HepG2 (cell line): ENCODE results near the gene NPDC1. TPM values are rescaled to one million over a fixed set of nuclear protein-coding genes. Genes with fewer than 3 reads are reported as not detected.

Source experiments
- ATAC-seq: fragments of 200-7000 bp; cut with Tn5 transposase; 3 replicates; pipeline ENCODE4 v1.9.1; 2020; ENCODE audit warnings: mild to moderate bottlenecking, moderate library complexity
- BruUV-seq: library from RNA; stranded (reverse); fragments of 400-500 nt; replicated peaks from 2 replicates; lab custom pipeline; 2021; lab: Mats Ljungman, UMichigan
- CTCF ChIA-PET: fragments of 300-600 bp; formaldehyde crosslinking; extraction: SDS; loops from one replicate; lab custom pipeline; 2021; ENCODE audit warnings: low total read pairs, inconsistent platforms, low intra/inter-chr PET ratio; lab: Yijun Ruan, JAX
- POLR2A ChIA-PET: fragments of 350-600 bp; sonication (Branson Sonifier 250); formaldehyde crosslinking; loops from one replicate; lab custom pipeline; 2020; ENCODE audit warnings: antibody characterized with exemption, inconsistent platforms; lab: Yijun Ruan, JAX
- DNase-seq: peaks from one replicate; pipeline ENCODE4 v3.0.0-alpha.2; 2015; ENCODE audit warnings: low spot score
- FAIRE-seq: peaks from 3 replicates; lab custom pipeline; 2011; peaks lifted over from hg19 to GRCh38; lab: Jason Lieb, UNC
- H2AFZ ChIP-seq: one replicate; pipeline ENCODE4 v1.6.1; 2011; ENCODE audit warnings: low read length, inconsistent platforms
- H3K27ac ChIP-seq: fragments of 300-600 bp; 3 replicates; pipeline ENCODE4 v1.8.0; 2011; ENCODE audit warnings: mixed run types, mild to moderate bottlenecking, mixed read lengths, low read length, inconsistent platforms; ENCODE audit not compliant: insufficient read depth; ENCODE audit errors: extremely low read length
- H3K27me3 ChIP-seq, 2 experiments: fragments of 200-600 bp in 1 of 2; 2 replicates in 1 of 2; 3 replicates in 1 of 2; pipeline versions ENCODE4 v1.6.0 to v1.8.0; 2011; ENCODE audit warnings: low read length in 2 of 2, mild to moderate bottlenecking in 2 of 2, moderate library complexity in 2 of 2, inconsistent platforms in 1 of 2; ENCODE audit not compliant: insufficient read depth in 2 of 2, control insufficient read depth in 1 of 2
- H3K36me3 ChIP-seq, 2 experiments: fragments of 200-600 bp in 1 of 2; replicated peaks in 1 of 2; 2 replicates in 1 of 2; 3 replicates in 1 of 2; pipeline versions ENCODE4 v1.5.1 to v1.8.0; 2011; ENCODE audit warnings: low read length in 2 of 2, inconsistent platforms in 1 of 2; ENCODE audit not compliant: insufficient read depth in 2 of 2, control insufficient read depth in 1 of 2
- H3K4me1 ChIP-seq: 2 replicates; pipeline ENCODE4 v1.5.1; 2012; ENCODE audit warnings: low read length, inconsistent platforms; ENCODE audit not compliant: insufficient read depth
- H3K4me2 ChIP-seq: 2 replicates; pipeline ENCODE4 v1.6.0; 2011; ENCODE audit warnings: low read depth, low read length, inconsistent platforms
- H3K4me3 ChIP-seq, 3 experiments: fragments of 200-600 bp in 1 of 3; sonication (generic), shearing (Covaris generic) in 1 of 3; replicated peaks in 1 of 3; 2 replicates each; pipeline ENCODE4 v1.5.1; 2011 to 2016; ENCODE audit warnings: low read length in 3 of 3, inconsistent platforms in 2 of 3, low read depth in 2 of 3, mild to moderate bottlenecking in 2 of 3, control low read depth in 1 of 3, mixed read lengths in 1 of 3; ENCODE audit not compliant: insufficient read depth in 1 of 3
- H3K79me2 ChIP-seq: one replicate; pipeline ENCODE4 v1.6.1; 2011; ENCODE audit warnings: low read length, inconsistent platforms; ENCODE audit not compliant: insufficient read depth
- H3K9ac ChIP-seq: 2 replicates; pipeline ENCODE4 v1.6.0; 2011; ENCODE audit warnings: mild to moderate bottlenecking, low read depth, low read length, inconsistent platforms; ENCODE audit not compliant: insufficient read depth
- H3K9me3 ChIP-seq: 2 replicates; pipeline ENCODE4 v1.5.1; 2012; ENCODE audit warnings: mild to moderate bottlenecking, low read length
- H4K20me1 ChIP-seq: 2 replicates; pipeline ENCODE4 v1.6.0; 2011; ENCODE audit warnings: inconsistent platforms, mild to moderate bottlenecking, low read length, moderate library complexity; ENCODE audit not compliant: insufficient read depth
- FOXC1 ChIP-seq: sonication (generic); formaldehyde crosslinking; IDR thresholded peaks from 2 replicates; pipeline ENCODE4 v1.8.0; 2022; ENCODE audit warnings: mild to moderate bottlenecking, missing genetic modification reagents, borderline replicate concordance
- GABPB1 ChIP-seq: IDR thresholded peaks from 2 replicates; pipeline ENCODE4 v1.6.1; 2016; ENCODE audit warnings: mild to moderate bottlenecking, missing genetic modification reagents, moderate library complexity, missing compliant biosample characterization
- KLF16 ChIP-seq, 2 experiments: sonication (generic) in 1 of 2; formaldehyde crosslinking in 1 of 2; IDR thresholded peaks; 2 replicates each; pipeline versions ENCODE4 v1.6.1 to v1.8.0; 2016 to 2023; ENCODE audit warnings: missing genetic modification reagents in 2 of 2, missing compliant biosample characterization in 1 of 2
- MTF2 ChIP-seq: sonication (generic); formaldehyde crosslinking; IDR thresholded peaks from 2 replicates; pipeline ENCODE4 v1.5.0; 2020; ENCODE audit warnings: missing genetic modification reagents, borderline replicate concordance
- NR2F2 ChIP-seq: IDR thresholded peaks from 2 replicates; pipeline ENCODE4 v1.6.1; 2012; ENCODE audit warnings: low read depth, inconsistent platforms, borderline replicate concordance
- THAP11 ChIP-seq: IDR thresholded peaks from 2 replicates; pipeline ENCODE4 v1.6.1; 2016; ENCODE audit warnings: missing biosample characterization, missing genetic modification reagents
- ZC3H13 ChIP-seq: sonication (generic); formaldehyde crosslinking; IDR thresholded peaks from 2 replicates; pipeline ENCODE4 v1.8.1; 2023; ENCODE audit warnings: mild to moderate bottlenecking, missing genetic modification reagents, moderate library complexity
- ZFX ChIP-seq: sonication (generic); formaldehyde crosslinking; IDR thresholded peaks from 2 replicates; pipeline ENCODE4 v1.4.0; 2020; ENCODE audit warnings: mild to moderate bottlenecking, low read depth, missing genetic modification reagents, moderate library complexity
- ZNF33B ChIP-seq: sonication (generic); formaldehyde crosslinking; IDR thresholded peaks from 2 replicates; pipeline ENCODE4 v1.5.1; 2020; ENCODE audit warnings: mild to moderate bottlenecking, missing genetic modification reagents
- WGBS: methylation state at CpG from one replicate; pipeline ENCODE4 v1.1.6; 2017; ENCODE audit warnings: low lambda C conversion rate; 5-methylcytosine and 5-hydroxymethylcytosine counted together
- in situ Hi-C: cut with HindIII; loops from 2 replicates; pipeline ENCODE4 v1.10.0; 2017; ENCODE audit warnings: low pct_unique_long_range_greater_than_20kb; ENCODE audit not compliant: extremely low pct_ligation_motif_present
- intact Hi-C: fragments of 100-400 bp; cut with micrococcal nuclease; formaldehyde crosslinking; loops from one replicate; pipeline ENCODE4 v1.10.0; 2022; ENCODE audit not compliant: unreplicated experiment
- polyA plus RNA-seq, 8 experiments: library from polyadenylated mRNA; depleted of rRNA in 3 of 8; stranded (reverse) in 7 of 8; unstranded in 1 of 8; fragments of >200 nt; fragmentation: Illumina TruSeq in 4 of 8; extraction: Trizol in 4 of 8; gene quantifications; 2 replicates each; pipeline versions ENCODE4 v1.2.1 to v1.2.3, GENCODE V29; 2011 to 2016; ENCODE audit warnings: low read depth in 4 of 8, missing spikeins in 1 of 8, mixed read lengths in 1 of 8; ENCODE audit not compliant: insufficient read depth in 1 of 8
- total RNA-seq, 5 experiments: library from RNA; depleted of rRNA; stranded (reverse); fragments of >200 nt; fragmentation: Illumina TruSeq; extraction: Trizol; gene quantifications; 2 replicates each; pipeline ENCODE4 v1.2.3, GENCODE V29; 2016; ENCODE audit warnings: low read depth in 1 of 5
- TF ChIP-seq, protein P1 (sequence below): sonication (generic); formaldehyde crosslinking; IDR thresholded peaks from 2 replicates; pipeline ENCODE4 v1.9.0; 2022; ENCODE audit warnings: low read depth, missing genetic modification reagents
- TF ChIP-seq, protein P2 (sequence below): sonication (generic); formaldehyde crosslinking; IDR thresholded peaks from 2 replicates; pipeline ENCODE4 v1.4.0; 2020; ENCODE audit warnings: missing genetic modification reagents, low read depth, mild to moderate bottlenecking, borderline replicate concordance
- TF ChIP-seq, protein P3 (sequence below): sonication (generic); formaldehyde crosslinking; IDR thresholded peaks from 2 replicates; pipeline ENCODE4 v1.4.0; 2020; ENCODE audit warnings: low read depth, missing genetic modification reagents
- TF ChIP-seq, protein P4 (sequence below): sonication (generic); formaldehyde crosslinking; IDR thresholded peaks from 2 replicates; pipeline ENCODE4 v1.4.0; 2020; ENCODE audit warnings: missing genetic modification reagents

The NPDC1 gene
- total and polyA plus RNA-seq, 2 of the 13 experiments (the other 11 are each of a cell fraction or from before 2014, with no cell fraction given): 0.84 to 5.4 TPM

DNA sequence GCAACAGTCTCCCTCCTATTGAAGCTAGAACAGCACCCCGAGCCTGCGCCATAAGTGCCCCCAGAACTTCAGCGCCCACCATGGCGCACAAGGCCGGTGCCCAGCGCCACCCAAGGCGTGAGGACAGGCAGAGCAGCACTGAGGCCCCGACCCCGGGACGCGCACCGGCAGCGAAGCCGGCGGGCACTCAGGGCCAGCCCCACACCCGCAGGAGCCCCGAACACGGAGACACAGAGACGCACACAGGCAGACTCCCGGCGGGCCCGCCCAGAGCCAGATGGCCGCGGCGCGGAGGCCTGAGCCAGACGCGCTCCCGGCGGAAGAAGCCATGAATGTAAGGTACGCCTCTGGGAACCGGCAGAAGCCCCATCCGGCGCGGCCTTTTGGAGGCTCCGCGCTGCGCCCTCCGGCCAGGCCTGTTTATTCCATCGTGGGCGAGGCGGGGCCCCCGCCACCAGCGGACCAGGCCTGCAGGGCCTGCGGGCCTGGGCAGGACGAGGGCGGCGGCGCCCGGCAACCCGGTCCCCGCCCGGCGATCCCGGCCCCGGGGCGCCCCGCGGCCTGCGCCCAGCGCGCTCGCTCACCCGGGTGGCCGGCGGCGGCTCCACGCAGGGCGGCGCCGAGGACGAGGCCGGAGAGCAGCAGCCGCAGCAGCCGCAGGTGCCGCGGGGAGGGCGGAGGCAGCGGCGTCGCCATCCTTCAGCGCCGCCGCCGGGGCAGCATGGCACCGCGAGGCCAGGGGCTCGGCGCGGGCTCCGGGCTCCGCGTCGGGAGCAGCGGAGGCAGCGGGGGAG is 486 bp downstream of the NPDC1 start:
- POLR2A ChIA-PET: no interaction called here
- Histone ChIP-seq H2AFZ (no peak overlapping the region), H3K27ac (no peak overlapping the region), H4K20me1 (peaks cover 3% of the 10 kb centered on the region; the same call in 1 of the 2 replicates), H3K9me3 (no peaks in the 10 kb centered on the region), H3K79me2 (no peaks in the 10 kb centered on the region), H3K27me3 (peaks cover 3 to 27% of the 10 kb centered on the region in 2 experiments; a peak in 4 of 5 replicates), H3K4me2 (peak overlapping the region; percentile 84), H3K4me1 (peaks cover 25% of the 10 kb centered on the region), H3K36me3 (no peaks in the 10 kb centered on the region), H3K9ac (no peak overlapping the region), H3K4me3 (peak overlapping the region; percentile 57 to 77 (median 58); a peak in 5 of 6 replicates)
- ATAC-seq (peak; percentile 26), FAIRE-seq (no peak), DNase-seq (no peak)
- BruUV-seq: no TSS peak
- 4% methylated on average over 15 of the region's 96 CpGs for WGBS
- intact Hi-C loops: loop anchor here (1.0 kb wide), 1 partner anchor 22 kb away; no protein-coding TSS in a partner anchor
- CTCF ChIA-PET: interaction anchor here (2.0 to 2.8 kb wide), 2 partner anchors 19 to 22 kb away, joined by 16 to 25 read pairs; no protein-coding TSS in a partner anchor
- in situ Hi-C loops: loop anchor here (10.0 kb wide), 1 partner anchor 271 kb away; no protein-coding TSS in a partner anchor
- TF ChIP-seq FOXC1 (CRISPR knock-in tag): 0 out of 2 replicates have a peak, but pooled peaks have one; percentile 43
- TF ChIP-seq, protein P1, sequence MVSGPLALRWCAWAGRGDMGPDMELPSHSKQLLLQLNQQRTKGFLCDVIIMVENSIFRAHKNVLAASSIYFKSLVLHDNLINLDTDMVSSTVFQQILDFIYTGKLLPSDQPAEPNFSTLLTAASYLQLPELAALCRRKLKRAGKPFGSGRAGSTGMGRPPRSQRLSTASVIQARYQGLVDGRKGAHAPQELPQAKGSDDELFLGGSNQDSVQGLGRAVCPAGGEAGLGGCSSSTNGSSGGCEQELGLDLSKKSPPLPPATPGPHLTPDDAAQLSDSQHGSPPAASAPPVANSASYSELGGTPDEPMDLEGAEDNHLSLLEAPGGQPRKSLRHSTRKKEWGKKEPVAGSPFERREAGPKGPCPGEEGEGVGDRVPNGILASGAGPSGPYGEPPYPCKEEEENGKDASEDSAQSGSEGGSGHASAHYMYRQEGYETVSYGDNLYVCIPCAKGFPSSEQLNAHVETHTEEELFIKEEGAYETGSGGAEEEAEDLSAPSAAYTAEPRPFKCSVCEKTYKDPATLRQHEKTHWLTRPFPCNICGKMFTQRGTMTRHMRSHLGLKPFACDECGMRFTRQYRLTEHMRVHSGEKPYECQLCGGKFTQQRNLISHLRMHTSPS (CRISPR knock-in tag): 0 out of 2 replicates have a peak, but pooled peaks have one; percentile 34
- 0 out of 2 replicates have a peak, but pooled peaks have one; percentile 32 for TF ChIP-seq ZC3H13 (CRISPR knock-in tag)
- TF ChIP-seq KLF16 (CRISPR knock-in tag; IDR thresholded peaks at IDR 0.05): 0 out of 4 replicates have a peak, but pooled peaks of 1 of the 2 experiments have one; percentile 2
- 0 out of 2 replicates have a peak, but pooled peaks have one; percentile 24 for TF ChIP-seq MTF2
- 0 out of 2 replicates have a peak, but pooled peaks have one; percentile 6 for TF ChIP-seq THAP11
- TF ChIP-seq ZFX (CRISPR knock-in tag): peak; percentile 59
- TF ChIP-seq, protein P2, sequence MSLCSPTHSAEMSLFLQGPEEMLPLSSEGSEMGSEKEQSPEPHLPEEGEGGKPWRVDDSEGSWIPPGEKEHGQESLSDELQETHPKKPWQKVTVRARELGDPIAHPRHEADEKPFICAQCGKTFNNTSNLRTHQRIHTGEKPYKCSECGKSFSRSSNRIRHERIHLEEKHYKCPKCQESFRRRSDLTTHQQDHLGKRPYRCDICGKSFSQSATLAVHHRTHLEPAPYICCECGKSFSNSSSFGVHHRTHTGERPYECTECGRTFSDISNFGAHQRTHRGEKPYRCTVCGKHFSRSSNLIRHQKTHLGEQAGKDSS (CRISPR knock-in tag): peak; percentile 9; the same call in 1 of the 2 replicates
- peak; percentile 33; the same call in 1 of the 2 replicates for TF ChIP-seq GABPB1
- TF ChIP-seq, protein P3, sequence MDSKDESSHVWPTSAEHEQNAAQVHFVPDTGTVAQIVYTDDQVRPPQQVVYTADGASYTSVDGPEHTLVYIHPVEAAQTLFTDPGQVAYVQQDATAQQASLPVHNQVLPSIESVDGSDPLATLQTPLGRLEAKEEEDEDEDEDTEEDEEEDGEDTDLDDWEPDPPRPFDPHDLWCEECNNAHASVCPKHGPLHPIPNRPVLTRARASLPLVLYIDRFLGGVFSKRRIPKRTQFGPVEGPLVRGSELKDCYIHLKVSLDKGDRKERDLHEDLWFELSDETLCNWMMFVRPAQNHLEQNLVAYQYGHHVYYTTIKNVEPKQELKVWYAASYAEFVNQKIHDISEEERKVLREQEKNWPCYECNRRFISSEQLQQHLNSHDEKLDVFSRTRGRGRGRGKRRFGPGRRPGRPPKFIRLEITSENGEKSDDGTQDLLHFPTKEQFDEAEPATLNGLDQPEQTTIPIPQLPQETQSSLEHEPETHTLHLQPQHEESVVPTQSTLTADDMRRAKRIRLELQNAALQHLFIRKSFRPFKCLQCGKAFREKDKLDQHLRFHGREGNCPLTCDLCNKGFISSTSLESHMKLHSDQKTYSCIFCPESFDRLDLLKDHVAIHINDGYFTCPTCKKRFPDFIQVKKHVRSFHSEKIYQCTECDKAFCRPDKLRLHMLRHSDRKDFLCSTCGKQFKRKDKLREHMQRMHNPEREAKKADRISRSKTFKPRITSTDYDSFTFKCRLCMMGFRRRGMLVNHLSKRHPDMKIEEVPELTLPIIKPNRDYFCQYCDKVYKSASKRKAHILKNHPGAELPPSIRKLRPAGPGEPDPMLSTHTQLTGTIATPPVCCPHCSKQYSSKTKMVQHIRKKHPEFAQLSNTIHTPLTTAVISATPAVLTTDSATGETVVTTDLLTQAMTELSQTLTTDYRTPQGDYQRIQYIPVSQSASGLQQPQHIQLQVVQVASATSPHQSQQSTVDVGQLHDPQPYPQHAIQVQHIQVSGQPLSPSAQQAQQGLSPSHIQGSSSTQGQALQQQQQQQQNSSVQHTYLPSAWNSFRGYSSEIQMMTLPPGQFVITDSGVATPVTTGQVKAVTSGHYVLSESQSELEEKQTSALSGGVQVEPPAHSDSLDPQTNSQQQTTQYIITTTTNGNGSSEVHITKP: no peak
- TF ChIP-seq ZNF33B (CRISPR knock-in tag): no peak
- TF ChIP-seq, protein P4, sequence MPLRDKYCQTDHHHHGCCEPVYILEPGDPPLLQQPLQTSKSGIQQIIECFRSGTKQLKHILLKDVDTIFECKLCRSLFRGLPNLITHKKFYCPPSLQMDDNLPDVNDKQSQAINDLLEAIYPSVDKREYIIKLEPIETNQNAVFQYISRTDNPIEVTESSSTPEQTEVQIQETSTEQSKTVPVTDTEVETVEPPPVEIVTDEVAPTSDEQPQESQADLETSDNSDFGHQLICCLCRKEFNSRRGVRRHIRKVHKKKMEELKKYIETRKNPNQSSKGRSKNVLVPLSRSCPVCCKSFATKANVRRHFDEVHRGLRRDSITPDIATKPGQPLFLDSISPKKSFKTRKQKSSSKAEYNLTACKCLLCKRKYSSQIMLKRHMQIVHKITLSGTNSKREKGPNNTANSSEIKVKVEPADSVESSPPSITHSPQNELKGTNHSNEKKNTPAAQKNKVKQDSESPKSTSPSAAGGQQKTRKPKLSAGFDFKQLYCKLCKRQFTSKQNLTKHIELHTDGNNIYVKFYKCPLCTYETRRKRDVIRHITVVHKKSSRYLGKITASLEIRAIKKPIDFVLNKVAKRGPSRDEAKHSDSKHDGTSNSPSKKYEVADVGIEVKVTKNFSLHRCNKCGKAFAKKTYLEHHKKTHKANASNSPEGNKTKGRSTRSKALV (CRISPR knock-in tag): peak; percentile 83; the same call in 1 of the 2 replicates
- TF ChIP-seq NR2F2: no peak
